ENCODE measurements around the gene ASPG.

- no peak for TF ChIP-seq TCF7L2 (IDR thresholded peaks at IDR 0.05; ENCODE audit: low read depth, low read length)
- TF ChIP-seq, protein P1, sequence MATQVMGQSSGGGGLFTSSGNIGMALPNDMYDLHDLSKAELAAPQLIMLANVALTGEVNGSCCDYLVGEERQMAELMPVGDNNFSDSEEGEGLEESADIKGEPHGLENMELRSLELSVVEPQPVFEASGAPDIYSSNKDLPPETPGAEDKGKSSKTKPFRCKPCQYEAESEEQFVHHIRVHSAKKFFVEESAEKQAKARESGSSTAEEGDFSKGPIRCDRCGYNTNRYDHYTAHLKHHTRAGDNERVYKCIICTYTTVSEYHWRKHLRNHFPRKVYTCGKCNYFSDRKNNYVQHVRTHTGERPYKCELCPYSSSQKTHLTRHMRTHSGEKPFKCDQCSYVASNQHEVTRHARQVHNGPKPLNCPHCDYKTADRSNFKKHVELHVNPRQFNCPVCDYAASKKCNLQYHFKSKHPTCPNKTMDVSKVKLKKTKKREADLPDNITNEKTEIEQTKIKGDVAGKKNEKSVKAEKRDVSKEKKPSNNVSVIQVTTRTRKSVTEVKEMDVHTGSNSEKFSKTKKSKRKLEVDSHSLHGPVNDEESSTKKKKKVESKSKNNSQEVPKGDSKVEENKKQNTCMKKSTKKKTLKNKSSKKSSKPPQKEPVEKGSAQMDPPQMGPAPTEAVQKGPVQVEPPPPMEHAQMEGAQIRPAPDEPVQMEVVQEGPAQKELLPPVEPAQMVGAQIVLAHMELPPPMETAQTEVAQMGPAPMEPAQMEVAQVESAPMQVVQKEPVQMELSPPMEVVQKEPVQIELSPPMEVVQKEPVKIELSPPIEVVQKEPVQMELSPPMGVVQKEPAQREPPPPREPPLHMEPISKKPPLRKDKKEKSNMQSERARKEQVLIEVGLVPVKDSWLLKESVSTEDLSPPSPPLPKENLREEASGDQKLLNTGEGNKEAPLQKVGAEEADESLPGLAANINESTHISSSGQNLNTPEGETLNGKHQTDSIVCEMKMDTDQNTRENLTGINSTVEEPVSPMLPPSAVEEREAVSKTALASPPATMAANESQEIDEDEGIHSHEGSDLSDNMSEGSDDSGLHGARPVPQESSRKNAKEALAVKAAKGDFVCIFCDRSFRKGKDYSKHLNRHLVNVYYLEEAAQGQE (IDR thresholded peaks at IDR 0.05; ENCODE audit: insufficient read depth in 1 of 2, low read depth in 2 of 2, low read length in 1 of 2) = no peak
- TF ChIP-seq, protein P2, sequence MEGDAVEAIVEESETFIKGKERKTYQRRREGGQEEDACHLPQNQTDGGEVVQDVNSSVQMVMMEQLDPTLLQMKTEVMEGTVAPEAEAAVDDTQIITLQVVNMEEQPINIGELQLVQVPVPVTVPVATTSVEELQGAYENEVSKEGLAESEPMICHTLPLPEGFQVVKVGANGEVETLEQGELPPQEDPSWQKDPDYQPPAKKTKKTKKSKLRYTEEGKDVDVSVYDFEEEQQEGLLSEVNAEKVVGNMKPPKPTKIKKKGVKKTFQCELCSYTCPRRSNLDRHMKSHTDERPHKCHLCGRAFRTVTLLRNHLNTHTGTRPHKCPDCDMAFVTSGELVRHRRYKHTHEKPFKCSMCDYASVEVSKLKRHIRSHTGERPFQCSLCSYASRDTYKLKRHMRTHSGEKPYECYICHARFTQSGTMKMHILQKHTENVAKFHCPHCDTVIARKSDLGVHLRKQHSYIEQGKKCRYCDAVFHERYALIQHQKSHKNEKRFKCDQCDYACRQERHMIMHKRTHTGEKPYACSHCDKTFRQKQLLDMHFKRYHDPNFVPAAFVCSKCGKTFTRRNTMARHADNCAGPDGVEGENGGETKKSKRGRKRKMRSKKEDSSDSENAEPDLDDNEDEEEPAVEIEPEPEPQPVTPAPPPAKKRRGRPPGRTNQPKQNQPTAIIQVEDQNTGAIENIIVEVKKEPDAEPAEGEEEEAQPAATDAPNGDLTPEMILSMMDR (IDR thresholded peaks at IDR 0.05) = no peak
These were observed 4.2 kb upstream of the ASPG start for GRCh38 chr14:104081261-104081835.

All from Panc1 (cell line).